Cardiac muscle cell (in vitro differentiated cells and primary cell): ENCODE results near the gene PLEKHA6. TPM values are rescaled to one million over a fixed set of nuclear protein-coding genes. Genes with fewer than 3 reads are reported as not detected.

Experiments
- DNase-seq, 2 donors: peaks; one replicate each; pipeline versions ENCODE4 v3.0.0 to v3.0.0-alpha.2; 2010 to 2017; ENCODE audit warnings: low read depth in 1 of 2, low spot score in 1 of 2
- H3K27ac ChIP-seq: fragments of 200-600 bp; sonication (generic); 2 replicates; pipeline ENCODE4 v1.5.1; 2016
- H3K27me3 ChIP-seq: fragments of 200-600 bp; sonication (generic); 2 replicates; pipeline ENCODE4 v1.6.0; 2016; ENCODE audit warnings: control low read depth
- H3K36me3 ChIP-seq: fragments of 200-600 bp; sonication (generic); 2 replicates; pipeline ENCODE4 v1.5.1; 2016; ENCODE audit warnings: control low read depth
- H3K4me1 ChIP-seq: fragments of 200-600 bp; sonication (generic); 2 replicates; pipeline ENCODE4 v1.8.1; 2017; ENCODE audit warnings: low read depth, mild to moderate bottlenecking, mixed run types
- H3K4me3 ChIP-seq: fragments of 200-600 bp; sonication (generic); 2 replicates; pipeline ENCODE4 v1.5.1; 2016; ENCODE audit warnings: mild to moderate bottlenecking
- H3K9me3 ChIP-seq: fragments of 200-600 bp; sonication (generic); 2 replicates; pipeline ENCODE4 v1.5.1; 2017; ENCODE audit warnings: low read depth, mild to moderate bottlenecking, control low read depth
- polyA plus RNA-seq: library from polyadenylated mRNA; unstranded; fragments of >200 nt; fragmentation: Nextera tagmentation; extraction: Ambion mirVana; gene quantifications from 2 replicates; pipeline ENCODE4 v1.2.1, GENCODE V29; 2016
- total RNA-seq: library from RNA; depleted of rRNA; stranded (reverse); fragments of >200 nt; gene quantifications from 2 replicates; pipeline ENCODE4 v1.2.3, GENCODE V29; 2016
- TF ChIP-seq, protein P1 (sequence below): IDR thresholded peaks from 2 replicates; pipeline ENCODE4 v1.5.1; 2012; ENCODE audit warnings: low read depth, mild to moderate bottlenecking, low read length

The PLEKHA6 gene
- total and polyA plus RNA-seq, 2 experiments from 2014 or later: 41.6 to 44.1 TPM

DNA sequence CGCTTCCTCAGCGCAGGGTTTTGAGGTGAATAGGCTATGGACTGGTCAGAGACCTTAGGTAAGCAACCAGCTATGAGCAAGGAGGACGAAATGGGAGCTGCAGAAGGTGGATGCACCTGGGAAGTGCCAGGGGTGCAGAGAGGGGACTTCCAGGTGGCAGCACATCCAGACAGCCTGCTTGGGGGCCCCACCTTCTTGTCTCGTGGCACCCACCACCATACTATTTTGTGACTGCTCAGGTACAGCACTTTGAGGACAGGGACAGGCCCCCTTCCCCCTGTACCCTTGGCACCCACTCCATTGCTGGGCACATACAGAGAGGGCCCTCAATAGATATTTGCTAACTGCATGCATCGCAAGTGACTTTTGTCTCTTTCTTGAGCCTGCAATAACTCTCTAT lies 162.7 kb downstream of the PLEKHA6 start:
- TF ChIP-seq, protein P1, sequence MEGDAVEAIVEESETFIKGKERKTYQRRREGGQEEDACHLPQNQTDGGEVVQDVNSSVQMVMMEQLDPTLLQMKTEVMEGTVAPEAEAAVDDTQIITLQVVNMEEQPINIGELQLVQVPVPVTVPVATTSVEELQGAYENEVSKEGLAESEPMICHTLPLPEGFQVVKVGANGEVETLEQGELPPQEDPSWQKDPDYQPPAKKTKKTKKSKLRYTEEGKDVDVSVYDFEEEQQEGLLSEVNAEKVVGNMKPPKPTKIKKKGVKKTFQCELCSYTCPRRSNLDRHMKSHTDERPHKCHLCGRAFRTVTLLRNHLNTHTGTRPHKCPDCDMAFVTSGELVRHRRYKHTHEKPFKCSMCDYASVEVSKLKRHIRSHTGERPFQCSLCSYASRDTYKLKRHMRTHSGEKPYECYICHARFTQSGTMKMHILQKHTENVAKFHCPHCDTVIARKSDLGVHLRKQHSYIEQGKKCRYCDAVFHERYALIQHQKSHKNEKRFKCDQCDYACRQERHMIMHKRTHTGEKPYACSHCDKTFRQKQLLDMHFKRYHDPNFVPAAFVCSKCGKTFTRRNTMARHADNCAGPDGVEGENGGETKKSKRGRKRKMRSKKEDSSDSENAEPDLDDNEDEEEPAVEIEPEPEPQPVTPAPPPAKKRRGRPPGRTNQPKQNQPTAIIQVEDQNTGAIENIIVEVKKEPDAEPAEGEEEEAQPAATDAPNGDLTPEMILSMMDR: no peak
- no peak overlapping the region for H3K27ac ChIP-seq
- DNase-seq: no peak
- peaks cover 16% of the 10 kb centered on the region for H3K27me3 ChIP-seq
- no peaks in the 10 kb centered on the region for H3K36me3 ChIP-seq
- H3K4me1 ChIP-seq: peaks cover 26% of the 10 kb centered on the region
- H3K4me3 ChIP-seq: no peak overlapping the region
- H3K9me3 ChIP-seq: no peaks in the 10 kb centered on the region

DNA sequence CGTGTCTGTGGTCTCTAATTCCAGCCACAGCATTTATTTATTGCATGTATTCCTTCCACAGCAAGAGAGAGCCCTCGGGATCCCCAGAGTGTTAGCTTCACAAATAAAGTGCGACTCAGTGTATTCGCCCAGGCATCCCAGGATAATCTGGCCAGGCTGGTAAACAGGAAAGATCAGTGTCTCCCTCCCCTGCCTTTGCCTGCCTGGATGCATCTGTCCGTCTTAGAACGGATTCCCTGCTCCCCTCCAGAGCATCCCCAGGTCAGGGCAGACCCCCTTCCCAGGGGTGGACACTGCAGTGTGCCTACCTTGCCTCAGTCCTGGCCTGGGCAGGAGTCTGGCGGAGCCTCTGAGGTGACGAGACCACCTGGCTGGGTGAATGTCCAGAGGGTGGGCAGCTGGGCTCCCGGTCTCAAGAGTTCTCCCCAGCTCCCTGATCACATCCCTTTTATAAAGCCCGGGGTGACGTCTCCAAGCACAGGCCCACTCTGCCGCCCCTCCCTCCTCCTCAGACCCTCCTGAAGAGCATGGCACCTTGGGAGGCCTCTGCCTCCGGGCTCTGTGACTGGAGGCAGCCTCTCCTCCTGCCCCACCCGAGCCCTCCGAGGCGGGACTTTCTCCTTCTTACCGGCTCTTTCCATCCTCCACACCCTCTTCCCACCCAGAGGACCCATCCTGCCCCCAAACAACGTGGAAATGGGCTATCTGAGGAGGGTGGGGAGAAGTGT lies 163.5 kb downstream of the PLEKHA6 start, which contains the start of gene KISS1:
Gene KISS1 (minus strand): TSS at position 424 of the 728 bp plus-strand sequence. CDS start 3,615 bp downstream, outside the sequence.
- no peaks in the 10 kb centered on the region for H3K9me3 ChIP-seq
- no peak within 1 kb of the TSS for H3K4me3 ChIP-seq
- no peaks in the 10 kb centered on the region for H3K36me3 ChIP-seq
- no peak for DNase-seq
- TF ChIP-seq, protein P1: no peak
- peaks cover 24% of the 10 kb centered on the region for H3K27me3 ChIP-seq
- peaks cover 23% of the 10 kb centered on the region for H3K4me1 ChIP-seq
- H3K27ac ChIP-seq: no peak within 1 kb of the TSS

DNA sequence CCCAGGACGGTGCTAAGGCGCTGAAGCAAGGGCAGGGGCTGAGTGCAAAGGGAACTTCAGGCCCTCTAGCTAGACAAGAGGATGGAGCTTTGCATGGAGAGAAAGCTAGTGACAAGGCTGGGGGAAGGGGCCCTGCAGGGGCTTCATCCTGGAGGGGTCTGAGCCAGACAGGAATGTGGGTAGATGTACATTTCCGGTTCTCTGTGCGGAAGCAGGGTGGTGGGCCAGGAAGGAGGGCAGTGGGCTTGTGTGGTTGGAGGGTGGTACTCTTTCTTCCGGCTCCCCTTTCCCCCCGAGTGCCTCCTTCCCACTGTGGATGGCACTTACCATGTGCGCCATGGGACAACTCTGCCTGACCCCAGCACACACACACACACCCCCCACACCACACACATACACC lies 165.0 kb downstream of the PLEKHA6 start:
- TF ChIP-seq, protein P1: no peak
- H3K27me3 ChIP-seq: peaks cover 38% of the 10 kb centered on the region
- no peaks in the 10 kb centered on the region for H3K36me3 ChIP-seq
- H3K4me1 ChIP-seq: peaks cover 16% of the 10 kb centered on the region
- H3K27ac ChIP-seq: no peak overlapping the region
- H3K9me3 ChIP-seq: no peaks in the 10 kb centered on the region
- no peak for DNase-seq
- H3K4me3 ChIP-seq: no peak overlapping the region

GRCh38 chr1:204194080-204194479 lies 165.6 kb downstream of the PLEKHA6 start:
- no peak for DNase-seq
- Histone ChIP-seq H3K4me1 (peaks cover 9% of the 10 kb centered on the region), H3K4me3 (no peak overlapping the region), H3K9me3 (no peaks in the 10 kb centered on the region), H3K27ac (no peak overlapping the region), H3K36me3 (no peaks in the 10 kb centered on the region), H3K27me3 (peaks cover 45% of the 10 kb centered on the region)
- TF ChIP-seq, protein P1: no peak

- no peak overlapping the region for H3K27ac ChIP-seq
- no peak overlapping the region for H3K4me3 ChIP-seq
- H3K27me3 ChIP-seq: peaks cover 58% of the 10 kb centered on the region
- no peaks in the 10 kb centered on the region for H3K36me3 ChIP-seq
- no peaks in the 10 kb centered on the region for H3K4me1 ChIP-seq
- DNase-seq: no peak
- no peaks in the 10 kb centered on the region for H3K9me3 ChIP-seq
- TF ChIP-seq, protein P1: no peak
These were observed 167.0 kb downstream of the PLEKHA6 start for GRCh38 chr1:204192589-204193352.
